OCI-LY7 (cell line): ENCODE measurements around the gene KRTAP9-3.
"Not testable (repeated sequence)": the region's sequence is repeated elsewhere in the genome, so short reads cannot be mapped to it uniquely, and the experiment has no call there.

Experiments
- CTCF ChIP-seq: fragments of 200-600 bp; sonication (generic); conservative IDR thresholded peaks from 2 replicates; pipeline ENCODE4 v1.5.1; 2014; ENCODE audit warnings: mild to moderate bottlenecking, antibody characterized with exemption, low read length, moderate library complexity, mixed read lengths
- EZH2phosphoT487 ChIP-seq: fragments of 200-600 bp; sonication (generic); IDR thresholded peaks from 2 replicates; pipeline ENCODE4 v1.6.1; 2018; ENCODE audit warnings: low read depth, borderline replicate concordance, mild to moderate bottlenecking, mixed run types, antibody characterized with exemption, low read length, moderate library complexity, mixed read lengths

GRCh38 chr17:41249637-41250240 lies 17.5 kb downstream of the KRTAP9-3 start, which contains the start of gene KRTAP9-4:
- not testable (repeated sequence) for TF ChIP-seq CTCF, EZH2phosphoT487
